ENCODE results near the gene HFE.
"Not testable (repeated sequence)": the region's sequence is repeated elsewhere in the genome, so short reads cannot be mapped to it uniquely, and the experiment has no call there.

The HFE gene

GRCh38 chr6:26055719-26056582, 31.3 kb upstream of the HFE start:
- no peak for DNase-seq (ENCODE audit: low read depth)
- no peak for TF ChIP-seq CTCF (IDR thresholded peaks at IDR 0.05; ENCODE audit: low read depth, low read length, missing control alignments)
- H3K4me3 ChIP-seq (ENCODE audit: low read depth, low read length) = peak overlapping the region; percentile 78
- in situ Hi-C loops (cut with HindIII; ENCODE audit: low sequenced_read_pairs) = no loop called here

GRCh38 chr6:26056583-26057350, 30.5 kb upstream of the HFE start:
- DNase-seq (ENCODE audit: low read depth) = no peak
- TF ChIP-seq CTCF (IDR thresholded peaks at IDR 0.05; ENCODE audit: low read depth, low read length, missing control alignments) = no peak
- in situ Hi-C loops (cut with HindIII; ENCODE audit: low sequenced_read_pairs) = no loop called here

GRCh38 chr6:26057899-26058298, 29.3 kb upstream of the HFE start:
- no peak for TF ChIP-seq CTCF (IDR thresholded peaks at IDR 0.05; ENCODE audit: low read depth, low read length, missing control alignments)
- in situ Hi-C loops (cut with HindIII; ENCODE audit: low sequenced_read_pairs) = no loop called here
- DNase-seq (ENCODE audit: low read depth) = no peak
- H3K4me3 ChIP-seq (ENCODE audit: low read depth, low read length) = no peak overlapping the region

More at GRCh38 chr6:26056583-26057350, 30.5 kb upstream of the HFE start:
- peak overlapping the region; percentile 78 for H3K4me3 ChIP-seq (ENCODE audit: low read depth, low read length)

GRCh38 chr6:26058477-26059033, 28.7 kb upstream of the HFE start:
- DNase-seq (ENCODE audit: low read depth); H3K4me3 ChIP-seq (ENCODE audit: low read depth, low read length); in situ Hi-C loops (cut with HindIII; ENCODE audit: low sequenced_read_pairs): not testable (repeated sequence)

- H3K4me3 ChIP-seq (ENCODE audit: low read depth, low read length) = no peak overlapping the region
- TF ChIP-seq CTCF (IDR thresholded peaks at IDR 0.05; ENCODE audit: low read depth, low read length, missing control alignments) = no peak
- in situ Hi-C loops (cut with HindIII; ENCODE audit: low sequenced_read_pairs) = loop anchor here (5.0 kb wide), 1 partner anchor 37 kb away; no protein-coding TSS in a partner anchor
- no peak for DNase-seq (ENCODE audit: low read depth)
These were observed 27.3 kb upstream of the HFE start for GRCh38 chr6:26059941-26060340.

GRCh38 chr6:26064619-26065257, 22.5 kb upstream of the HFE start:
- no peak for DNase-seq (ENCODE audit: low read depth)

More at GRCh38 chr6:26064619-26065257, 22.5 kb upstream of the HFE start:
- H3K4me3 ChIP-seq (ENCODE audit: low read depth, low read length) = no peak overlapping the region
- in situ Hi-C loops (cut with HindIII; ENCODE audit: low sequenced_read_pairs) = loop anchor here (5.0 kb wide), 1 partner anchor 33 kb away; no protein-coding TSS in a partner anchor
- TF ChIP-seq CTCF (IDR thresholded peaks at IDR 0.05; ENCODE audit: low read depth, low read length, missing control alignments) = peak; percentile 65
